GM23338 (cell line): Measurements from ENCODE around the gene H1-8.

Experiments used
- CREB1 ChIP-seq: fragments of 250-450 bp; sonication (Bioruptor Pico); IDR thresholded peaks from 2 replicates; pipeline ENCODE4 v1.5.0; 2020; ENCODE audit warnings: low read depth, mild to moderate bottlenecking, moderate library complexity
- CTCF ChIP-seq, 2 experiments: fragments of 200-600 bp in 1 of 2; sonication (generic) in 1 of 2; conservative IDR thresholded peaks; 2 replicates each; pipeline versions ENCODE4 v1.5.1 to v1.6.1; 2016 to 2017; ENCODE audit warnings: antibody characterized with exemption in 2 of 2, low read depth in 2 of 2, mild to moderate bottlenecking in 2 of 2, moderate library complexity in 1 of 2
- EZH2 ChIP-seq: fragments of 200-600 bp; sonication (generic); IDR thresholded peaks from one replicate; pipeline ENCODE4 v1.8.0; 2017; ENCODE audit warnings: antibody characterized with exemption, mild to moderate bottlenecking, low read depth; ENCODE audit not compliant: unreplicated experiment
- EZH2phosphoT487 ChIP-seq: fragments of 200-600 bp; sonication (generic); IDR thresholded peaks from one replicate; pipeline ENCODE4 v1.8.1; 2018; ENCODE audit warnings: antibody characterized with exemption; ENCODE audit not compliant: unreplicated experiment
- JUNB ChIP-seq: IDR thresholded peaks from one replicate; pipeline ENCODE4 v1.6.1; 2016; ENCODE audit warnings: antibody characterized with exemption; ENCODE audit not compliant: unreplicated experiment
- POLR2AphosphoS5 ChIP-seq: IDR thresholded peaks from 2 replicates; pipeline ENCODE4 v1.6.1; 2016; ENCODE audit warnings: antibody characterized with exemption, low read depth
- REST ChIP-seq: IDR thresholded peaks from one replicate; pipeline ENCODE4 v1.6.1; 2018; ENCODE audit warnings: antibody characterized with exemption; ENCODE audit not compliant: unreplicated experiment
- ZNF114 ChIP-seq: fragments of 250-450 bp; sonication (Bioruptor Pico); IDR thresholded peaks from 2 replicates; pipeline ENCODE4 v1.5.0; 2020; ENCODE audit warnings: mild to moderate bottlenecking, moderate library complexity
- TF ChIP-seq, protein P1 (sequence below): IDR thresholded peaks from 2 replicates; pipeline ENCODE4 v1.6.1; 2016; ENCODE audit warnings: antibody characterized with exemption

GRCh38 chr3:129593230-129593594 is 50.2 kb downstream of the H1-8 start:
- TF ChIP-seq CTCF (conservative IDR thresholded peaks at IDR 0.05; ENCODE audit: low read depth in 2 of 2) (peak; percentile 30 to 42), POLR2AphosphoS5 (no peak), EZH2 (no peak), REST (no peak), EZH2phosphoT487 (no peak), CREB1 (CRISPR knock-in tag) (no peak), JUNB (no peak), ZNF114 (no peak)
- TF ChIP-seq, protein P1, sequence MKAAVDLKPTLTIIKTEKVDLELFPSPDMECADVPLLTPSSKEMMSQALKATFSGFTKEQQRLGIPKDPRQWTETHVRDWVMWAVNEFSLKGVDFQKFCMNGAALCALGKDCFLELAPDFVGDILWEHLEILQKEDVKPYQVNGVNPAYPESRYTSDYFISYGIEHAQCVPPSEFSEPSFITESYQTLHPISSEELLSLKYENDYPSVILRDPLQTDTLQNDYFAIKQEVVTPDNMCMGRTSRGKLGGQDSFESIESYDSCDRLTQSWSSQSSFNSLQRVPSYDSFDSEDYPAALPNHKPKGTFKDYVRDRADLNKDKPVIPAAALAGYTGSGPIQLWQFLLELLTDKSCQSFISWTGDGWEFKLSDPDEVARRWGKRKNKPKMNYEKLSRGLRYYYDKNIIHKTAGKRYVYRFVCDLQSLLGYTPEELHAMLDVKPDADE: no peak
